Glomerular endothelial cell (primary cell): ENCODE measurements around the gene LRRC2. TPM values are rescaled to one million over a fixed set of nuclear protein-coding genes. Genes with fewer than 3 reads are reported as not detected.
"Not testable (repeated sequence)": the region's sequence is repeated elsewhere in the genome, so short reads cannot be mapped to it uniquely, and the experiment has no call there.

ENCODE experiments used
- DNase-seq: peaks from one replicate; pipeline ENCODE4 v3.0.0-alpha.2; 2011; ENCODE audit warnings: low read depth, low spot score; ENCODE audit errors: extremely low read depth
- total RNA-seq: library from RNA; depleted of rRNA; stranded (reverse); fragments of >200 nt; gene quantifications from 2 replicates; pipeline ENCODE4 v1.2.3, GENCODE V29; 2015

The LRRC2 gene
- total RNA-seq, 1 donor from 2014 or later: 0.41 TPM

DNA sequence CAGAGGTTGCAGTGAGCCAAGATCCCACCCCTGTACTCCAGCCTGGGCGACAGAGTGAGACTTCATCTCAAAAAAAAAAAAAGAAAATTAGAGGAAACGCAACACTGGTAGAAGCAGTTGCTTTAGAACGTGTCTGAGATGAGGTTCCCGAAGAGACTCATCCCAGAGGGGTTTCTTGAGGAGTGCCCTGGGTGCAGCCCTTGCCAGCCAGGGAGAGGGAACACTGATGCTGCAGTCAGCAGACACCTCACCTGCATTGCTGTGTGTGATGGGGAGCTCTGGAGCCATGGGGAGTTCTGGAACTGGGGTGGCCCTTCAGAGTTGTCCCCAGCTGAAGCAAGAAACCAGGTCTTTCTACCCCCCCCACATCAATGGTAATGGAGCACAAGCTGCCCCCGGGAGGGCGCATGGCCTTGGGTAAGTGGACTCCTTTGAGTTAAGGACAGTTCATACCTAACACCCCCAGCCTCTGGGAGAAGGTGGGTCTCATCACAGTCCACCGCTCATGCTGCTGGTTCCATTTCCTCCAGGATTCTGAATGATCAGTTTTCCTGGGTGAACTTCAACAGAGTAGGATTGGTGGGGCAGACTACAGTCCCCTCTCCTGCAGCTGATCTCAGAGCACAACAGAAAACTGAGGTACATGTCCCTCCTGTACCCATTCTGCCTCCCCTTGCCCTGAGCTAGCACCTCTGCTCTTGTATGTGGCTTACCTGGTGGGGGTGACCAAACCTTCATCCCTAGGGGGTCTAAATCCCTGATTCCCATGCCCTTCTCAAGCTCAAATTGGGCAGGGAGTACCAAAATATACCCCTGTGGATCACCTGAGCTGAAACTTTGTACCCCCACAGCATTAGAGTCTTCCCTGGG, 18.7 kb upstream of the LRRC2 start:
- DNase-seq: no peak

DNA sequence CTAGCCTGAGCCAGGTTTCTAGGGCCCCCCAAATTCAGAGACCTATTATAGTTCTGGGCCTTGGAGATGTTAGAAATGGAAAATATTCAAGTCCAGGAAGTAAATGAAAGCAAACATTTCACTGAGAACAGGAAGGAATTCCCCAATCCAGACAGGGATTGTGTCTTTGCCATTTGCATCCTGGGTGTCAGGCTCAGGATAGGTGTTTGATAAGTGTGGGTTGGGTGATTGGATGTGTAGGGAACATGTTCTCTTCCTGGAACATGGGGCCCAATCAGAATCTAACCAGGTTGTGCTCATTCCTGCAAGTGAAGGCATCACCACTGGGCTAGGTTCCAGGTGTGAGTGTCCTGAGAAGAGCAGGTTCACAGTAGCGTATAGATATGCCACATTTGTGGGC, 14.6 kb upstream of the LRRC2 start:
- DNase-seq: no peak

DNA sequence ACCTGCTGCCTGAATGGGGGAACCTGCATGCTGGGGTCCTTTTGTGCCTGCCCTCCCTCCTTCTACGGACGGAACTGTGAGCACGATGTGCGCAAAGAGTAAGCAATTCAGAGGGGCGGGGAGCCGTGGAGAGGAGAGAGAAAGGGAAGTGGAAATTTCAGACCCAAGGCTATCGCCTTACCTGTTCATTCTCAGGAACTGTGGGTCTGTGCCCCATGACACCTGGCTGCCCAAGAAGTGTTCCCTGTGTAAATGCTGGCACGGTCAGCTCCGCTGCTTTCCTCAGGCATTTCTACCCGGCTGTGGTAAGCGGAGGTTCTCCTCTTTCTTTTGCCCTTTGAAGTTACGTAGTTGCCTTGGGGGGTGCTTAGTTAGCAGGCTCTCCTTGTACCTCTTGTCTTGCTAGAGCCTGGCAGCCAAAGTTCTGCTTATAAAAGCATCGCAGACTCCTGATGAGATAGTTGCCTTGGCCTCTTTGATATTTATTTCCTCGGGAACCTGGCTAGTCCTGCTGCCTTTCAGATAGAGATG, 13.7 kb upstream of the LRRC2 start:
- DNase-seq: no peak

DNA sequence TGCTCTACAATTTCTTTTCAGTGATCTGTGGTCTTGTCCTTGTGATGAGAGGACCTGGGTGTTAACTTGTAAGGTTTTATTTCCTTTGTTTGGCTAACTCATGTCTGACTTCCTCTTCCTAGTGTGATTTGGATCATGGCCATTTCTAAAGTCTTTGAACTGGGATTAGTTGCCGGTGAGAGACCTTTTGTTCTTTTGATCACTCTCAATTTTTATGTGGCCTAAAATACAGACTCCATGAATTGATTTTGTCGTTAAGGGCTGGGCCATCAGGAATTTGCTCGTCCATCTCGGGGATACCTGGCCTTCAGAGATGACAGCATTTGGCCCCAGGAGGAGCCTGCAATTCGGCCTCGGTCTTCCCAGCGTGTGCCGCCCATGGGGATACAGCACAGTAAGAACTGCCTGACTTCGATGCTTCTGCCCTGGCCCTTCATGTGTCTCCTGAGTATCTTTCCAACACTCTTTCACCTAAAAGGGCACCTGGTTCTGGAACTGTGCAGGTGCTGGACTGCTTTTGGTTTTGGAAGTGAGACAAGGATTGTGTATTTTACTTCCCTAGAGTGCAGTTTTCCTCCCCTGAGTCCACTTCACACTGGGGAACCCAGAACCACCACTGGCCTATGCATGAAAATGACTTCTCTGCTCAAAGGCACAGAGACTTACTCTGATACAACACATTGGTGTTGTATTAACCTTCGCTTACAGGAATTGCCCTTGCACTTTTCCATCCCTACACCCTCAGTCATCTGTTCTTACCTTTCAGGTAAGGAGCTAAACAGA, 13.1 kb upstream of the LRRC2 start:
- DNase-seq: no peak

DNA sequence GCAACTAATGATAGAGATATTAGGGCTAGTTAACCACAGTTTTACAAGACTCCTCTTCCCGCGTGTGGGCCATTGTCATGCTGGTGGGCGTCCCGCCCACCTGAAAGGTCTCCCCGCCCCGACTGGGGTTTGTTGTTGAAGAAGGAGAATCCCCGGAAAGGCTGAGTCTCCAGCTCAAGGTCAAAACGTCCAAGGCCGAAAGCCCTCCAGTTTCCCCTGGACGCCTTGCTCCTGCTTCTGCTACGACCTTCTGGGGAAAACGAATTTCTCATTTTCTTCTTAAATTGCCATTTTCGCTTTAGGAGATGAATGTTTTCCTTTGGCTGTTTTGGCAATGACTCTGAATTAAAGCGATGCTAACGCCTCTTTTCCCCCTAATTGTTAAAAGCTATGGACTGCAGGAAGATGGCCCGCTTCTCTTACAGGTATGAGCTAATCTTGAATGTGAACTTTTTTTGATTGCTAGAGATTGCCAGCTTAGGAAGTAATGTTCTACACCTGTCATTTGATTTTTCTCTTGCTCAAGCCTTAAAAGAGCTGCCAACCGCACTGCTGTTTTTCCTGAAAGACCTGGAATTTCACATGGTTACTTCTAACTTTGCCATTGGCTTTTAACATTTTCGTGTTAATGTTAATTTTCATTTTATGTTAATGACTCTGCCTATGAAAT, 11.6 kb upstream of the LRRC2 start:
- not testable (repeated sequence) for DNase-seq

DNA sequence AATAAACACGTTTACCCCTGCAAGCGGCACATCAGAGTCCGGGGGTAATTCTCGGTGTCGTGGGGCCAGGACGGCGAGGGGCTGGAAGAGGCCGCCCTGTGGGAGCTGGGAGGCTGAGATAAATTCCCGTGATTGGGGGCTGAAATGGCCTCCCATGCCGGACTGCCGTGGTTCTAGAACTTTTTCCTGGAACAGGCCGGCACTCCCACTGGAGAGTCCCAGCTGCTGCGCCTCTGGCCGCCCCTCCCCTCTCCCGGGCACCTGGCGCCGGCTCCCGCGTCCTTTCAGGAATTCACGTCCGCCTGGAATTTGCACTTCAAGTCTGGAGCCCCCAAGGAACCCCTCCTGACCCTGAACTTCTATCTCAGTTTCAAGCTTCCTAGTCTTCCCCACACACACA, 10.8 kb upstream of the LRRC2 start:
- no peak for DNase-seq

DNA sequence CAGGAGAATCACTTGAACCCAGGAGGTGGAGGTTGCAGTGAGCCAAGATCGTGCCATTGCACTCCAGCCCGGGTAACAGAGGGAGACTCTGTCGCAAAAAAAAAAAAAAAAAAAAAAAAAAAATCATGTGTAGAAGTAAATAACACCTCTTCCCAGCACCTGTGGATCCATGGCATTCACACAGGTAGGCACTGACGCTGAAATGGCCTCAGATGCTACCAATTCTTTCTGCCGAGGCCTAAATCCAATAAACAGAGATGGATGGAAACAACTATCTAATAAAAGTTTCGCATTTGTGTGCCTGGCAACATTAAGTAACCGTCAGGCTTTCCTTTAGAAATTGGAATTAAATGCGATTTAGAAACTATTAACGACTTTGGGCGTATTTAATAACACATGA, 10.3 kb upstream of the LRRC2 start:
- no peak for DNase-seq

DNA sequence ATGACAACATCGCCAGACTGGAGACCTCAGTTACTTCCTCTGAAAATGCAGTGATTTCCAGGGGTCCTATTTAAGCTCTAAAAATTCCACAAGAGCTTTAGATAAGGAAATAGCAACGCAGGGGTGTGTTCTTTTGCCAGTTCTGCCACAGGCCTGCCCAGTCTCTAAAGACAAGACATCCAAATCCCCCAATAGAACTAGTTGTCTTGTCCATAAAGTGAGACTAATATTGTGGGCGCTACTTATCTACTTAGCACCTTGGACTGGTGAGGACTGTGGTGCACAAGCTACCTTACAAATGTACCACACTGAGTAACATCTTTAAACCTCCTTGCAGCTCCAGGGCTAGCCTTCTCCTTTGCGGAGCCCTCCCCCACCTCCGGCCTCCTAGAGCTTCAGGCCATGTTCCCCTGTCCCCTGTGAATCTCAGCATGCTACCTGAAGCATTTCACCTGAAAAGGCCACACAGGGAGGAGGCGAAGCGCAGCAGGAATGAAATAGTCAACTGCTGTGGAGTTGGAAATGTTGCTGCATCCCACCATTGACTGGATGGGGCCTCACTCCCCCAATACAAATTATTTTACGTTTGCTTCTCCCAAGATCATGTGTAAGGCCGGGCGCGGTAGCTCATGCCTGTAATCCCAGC, 9.6 kb upstream of the LRRC2 start:
- DNase-seq: no peak

DNA sequence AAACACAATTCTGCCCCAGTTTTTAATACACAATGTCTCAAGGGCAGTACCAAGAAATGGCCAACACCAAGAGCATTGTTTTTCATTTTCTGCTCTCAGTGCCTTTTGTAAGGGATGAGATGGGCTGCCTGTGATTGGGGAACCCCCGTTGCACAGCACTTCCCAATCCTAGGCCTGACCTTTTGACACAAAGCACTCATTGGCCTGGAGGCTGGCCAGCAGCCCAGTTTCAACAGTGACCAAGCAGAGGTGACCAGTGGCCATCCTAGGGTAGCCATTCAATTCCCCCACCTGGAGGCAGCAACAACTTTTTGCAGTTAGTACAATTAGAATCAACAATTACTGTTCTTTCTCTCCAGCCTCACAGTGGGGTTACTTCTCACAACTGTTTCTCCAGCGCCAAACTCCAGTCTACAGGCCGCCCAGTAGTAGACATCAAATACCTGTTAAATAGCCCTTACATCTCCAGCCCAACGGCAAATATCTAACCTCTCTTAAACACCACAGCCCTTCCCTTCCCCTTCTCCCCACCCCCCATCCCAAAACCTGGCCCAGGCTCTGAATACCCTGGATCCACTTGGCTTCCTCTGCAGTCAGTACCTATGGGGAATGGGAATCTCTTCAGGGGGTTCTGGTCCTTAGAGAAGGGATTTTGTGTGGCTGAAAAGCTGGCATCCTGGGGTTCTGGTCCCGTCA, 8.9 kb upstream of the LRRC2 start:
- no peak for DNase-seq

DNA sequence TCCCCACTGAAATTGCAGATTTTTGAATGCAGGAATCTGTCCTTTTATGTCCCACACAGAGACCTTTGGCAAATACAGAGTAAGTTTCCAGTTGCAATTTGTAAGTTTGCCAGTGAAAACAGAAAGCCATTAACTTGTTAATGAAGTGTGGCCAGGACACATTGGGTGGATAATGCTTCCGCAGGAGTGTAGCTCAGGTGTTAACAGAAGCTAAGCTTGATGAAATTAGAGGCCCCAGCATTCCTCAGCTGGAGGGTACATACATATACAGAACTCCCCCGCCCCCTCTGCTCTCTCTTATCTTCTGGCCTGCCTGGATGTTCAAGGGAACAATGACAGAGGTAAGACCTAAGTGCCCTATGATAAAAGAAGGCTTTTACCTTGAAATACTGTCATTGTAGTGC, 8.1 kb upstream of the LRRC2 start:
- DNase-seq: no peak

DNA sequence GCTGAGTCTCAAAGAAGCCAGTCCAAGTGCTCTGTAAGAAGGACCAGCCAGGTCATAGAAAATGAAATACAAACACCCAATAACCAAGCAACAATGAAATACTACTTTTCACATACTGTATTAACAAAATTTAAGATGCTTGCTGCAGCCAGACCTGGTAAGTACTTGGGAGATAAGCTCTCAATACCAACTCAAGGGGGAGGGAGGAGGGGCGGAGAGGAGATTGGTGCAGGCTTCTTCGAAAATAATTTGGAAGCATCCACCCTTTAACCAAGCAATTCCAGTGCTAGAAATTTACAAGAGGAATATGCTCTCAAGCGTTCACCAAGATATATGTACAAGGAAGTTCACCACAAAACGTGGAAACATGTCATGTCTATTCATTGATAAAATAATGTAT, 7.6 kb upstream of the LRRC2 start:
- DNase-seq: no peak

DNA sequence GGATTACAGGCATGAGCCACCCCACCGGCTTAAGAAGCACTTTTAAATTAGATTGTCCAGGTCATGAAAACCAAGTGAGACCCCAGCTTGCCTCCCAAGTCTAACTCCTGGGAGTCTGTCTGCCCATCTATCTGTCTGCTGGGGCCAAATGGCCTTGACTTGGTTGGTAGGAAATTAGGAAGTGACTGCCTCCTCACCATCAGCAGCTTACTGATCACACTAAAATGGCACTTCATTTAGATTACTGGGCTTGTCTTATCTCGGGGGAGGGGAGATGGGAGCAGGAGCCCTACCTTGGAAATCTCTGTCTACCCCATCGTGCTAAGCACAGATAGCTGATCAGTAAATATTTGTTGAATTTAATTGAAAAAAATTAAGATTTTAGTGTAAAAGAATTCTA, 5.6 kb upstream of the LRRC2 start:
- DNase-seq: no peak

DNA sequence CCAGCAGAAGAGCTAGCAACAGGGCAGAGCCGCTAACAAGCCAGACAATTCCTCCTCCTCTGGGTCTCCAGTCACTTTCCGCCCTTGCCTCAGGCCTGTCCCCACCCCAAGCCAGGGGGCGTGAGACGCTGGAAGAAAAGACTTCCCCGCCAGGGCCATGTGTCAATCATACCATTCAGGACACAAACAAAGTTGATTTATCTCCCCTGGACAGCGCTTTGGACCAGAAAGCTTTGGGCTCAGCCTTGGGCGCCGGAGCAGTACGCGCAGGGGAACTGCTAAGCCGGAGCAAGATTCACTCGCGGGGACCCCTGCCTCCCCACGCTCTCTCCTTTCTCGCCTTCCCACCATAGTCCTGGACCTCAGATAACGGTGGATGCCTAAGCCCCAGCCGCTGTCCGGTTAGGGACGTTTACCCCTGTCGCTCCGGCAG, 479 bp downstream of the LRRC2 start:
- no peak for DNase-seq

DNA sequence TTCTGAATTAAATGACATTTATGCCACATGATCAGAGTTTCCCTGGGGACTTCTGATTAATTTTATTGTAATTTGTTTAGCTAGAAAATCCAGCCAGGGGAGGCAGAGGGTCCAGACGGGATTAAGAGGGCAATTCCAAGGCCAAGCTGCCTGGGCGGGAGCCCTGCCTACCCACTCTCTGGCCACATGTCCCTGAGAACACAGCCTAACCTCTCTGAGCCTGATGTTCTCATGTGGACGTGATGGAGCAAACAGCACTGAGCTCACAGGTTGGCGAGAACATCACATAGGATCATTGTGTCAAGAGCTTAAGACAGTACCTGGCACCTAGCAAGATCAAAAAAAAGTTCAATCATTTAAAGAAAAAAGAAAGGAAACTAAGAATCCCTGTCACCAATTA, 1.0 kb downstream of the LRRC2 start:
- DNase-seq: no peak

DNA sequence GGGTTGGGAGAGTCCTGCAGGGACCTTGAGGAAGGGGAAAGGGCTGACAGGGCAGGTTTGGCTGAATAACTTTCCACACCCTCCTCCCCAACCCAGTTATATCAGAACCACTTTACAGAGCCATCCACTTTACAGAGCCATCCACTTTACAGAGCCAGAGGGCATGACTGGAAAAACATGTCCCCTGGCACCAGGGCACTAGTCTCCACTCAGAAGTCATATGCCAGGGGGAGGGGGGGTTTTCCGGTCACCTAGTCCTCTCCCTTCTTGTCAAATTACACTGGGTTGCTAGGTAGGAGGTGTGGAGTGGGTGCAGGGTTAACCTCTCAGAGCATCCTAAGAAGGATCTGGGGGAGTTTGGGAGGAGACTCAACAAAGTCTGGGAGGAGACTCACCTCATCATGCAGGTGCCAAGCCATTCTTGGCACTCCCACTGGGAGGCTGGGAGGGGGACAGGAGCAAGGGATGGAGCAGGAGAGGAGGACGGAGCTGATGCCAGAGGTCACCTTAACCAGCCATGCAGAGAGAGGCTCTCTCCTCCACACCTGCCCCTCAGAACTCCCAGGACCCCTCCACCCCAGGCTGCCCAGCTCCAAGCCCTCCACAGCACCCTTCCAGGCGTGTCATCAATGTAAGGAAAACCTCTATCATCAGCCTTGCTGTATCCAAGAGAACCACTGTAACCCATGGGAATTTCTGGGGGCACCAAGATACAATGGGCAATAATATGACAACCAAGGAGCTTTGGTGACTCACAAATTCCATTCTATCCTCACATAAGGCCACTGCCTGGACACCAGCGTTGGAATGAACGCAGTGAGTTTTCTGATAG, 1.7 kb downstream of the LRRC2 start:
- no peak for DNase-seq

DNA sequence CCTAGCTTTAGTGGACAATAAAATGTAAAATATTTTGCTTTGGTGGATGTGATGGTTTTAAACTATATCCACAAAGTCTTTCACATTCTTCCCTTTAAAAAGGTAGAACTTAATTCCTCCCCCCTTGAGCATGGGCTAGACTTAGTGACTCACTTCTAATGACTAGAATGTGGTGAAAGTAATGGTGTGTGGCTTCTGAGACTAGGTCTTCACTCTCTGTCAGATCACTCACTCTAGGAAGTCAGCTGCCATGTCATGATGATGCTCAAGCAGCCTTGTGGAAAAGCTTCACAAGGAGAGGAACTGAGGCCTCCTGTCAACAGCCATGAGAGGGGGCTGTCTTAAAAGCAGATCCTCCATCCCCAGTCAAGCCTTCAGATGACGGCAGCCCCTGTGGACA, 4.2 kb downstream of the LRRC2 start:
- DNase-seq: no peak

DNA sequence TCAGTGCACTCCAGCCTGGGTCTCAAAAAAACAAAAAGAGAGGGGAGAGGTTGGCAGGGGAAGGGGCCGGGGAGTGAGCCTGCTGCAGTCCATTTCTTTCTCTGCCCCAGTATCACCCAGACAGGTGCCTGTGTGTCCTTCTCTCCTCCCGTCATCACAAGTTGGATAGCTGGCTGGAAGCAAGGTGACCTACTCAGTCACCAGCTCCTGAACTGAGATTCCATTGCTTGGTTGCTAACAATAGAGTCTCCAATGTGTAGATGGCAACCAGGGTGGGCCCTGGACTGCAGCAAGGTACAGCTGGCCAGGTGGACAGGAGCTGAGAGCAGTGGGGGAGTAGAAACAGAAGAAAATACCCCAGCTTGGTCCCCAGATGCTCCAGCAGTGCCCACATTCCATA, 4.6 kb downstream of the LRRC2 start:
- DNase-seq: no peak

DNA sequence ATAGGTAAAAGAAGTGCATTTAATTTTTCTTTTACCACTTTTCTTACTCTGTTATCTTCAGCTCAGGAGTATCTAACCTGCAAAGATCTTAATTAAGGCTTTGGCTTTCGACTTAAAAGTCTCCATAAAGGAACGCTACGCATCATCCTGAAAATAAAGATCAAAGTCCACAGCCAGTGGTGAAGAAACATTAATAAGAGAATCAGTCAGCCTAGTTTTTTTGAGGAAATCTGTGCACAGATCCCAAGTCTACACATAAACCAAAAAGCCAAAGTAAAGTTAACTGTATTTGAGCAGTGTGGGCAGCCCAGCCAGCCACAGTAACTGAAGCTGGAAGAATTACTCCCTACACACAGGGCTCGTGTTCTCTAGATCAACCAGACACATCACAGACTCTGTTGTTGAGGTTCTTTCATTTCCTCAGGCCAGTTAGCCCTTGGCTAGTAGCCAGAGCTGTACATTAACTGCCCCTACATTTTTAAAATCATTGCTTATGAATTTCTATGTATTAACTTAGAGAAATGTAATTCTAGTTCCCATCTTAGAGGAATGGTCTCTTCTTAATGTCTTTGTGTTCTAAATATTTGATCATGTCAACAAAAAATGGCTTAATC, 6.9 kb downstream of the LRRC2 start:
- no peak for DNase-seq
